HUES48 (cell line): ENCODE data around the gene PCMTD2.

ENCODE experiments used
- H3K27ac ChIP-seq: one replicate; pipeline ENCODE4 v1.7.0; 2013; ENCODE audit warnings: low read depth, low read length, inconsistent platforms
- H3K27me3 ChIP-seq: 2 replicates; pipeline ENCODE4 v1.6.1; 2013; ENCODE audit warnings: mild to moderate bottlenecking, low read length; ENCODE audit not compliant: control insufficient read depth, insufficient read depth
- H3K36me3 ChIP-seq: 2 replicates; pipeline ENCODE4 v1.6.1; 2013; ENCODE audit warnings: low read length; ENCODE audit not compliant: control insufficient read depth, insufficient read depth
- H3K4me1 ChIP-seq: 2 replicates; pipeline ENCODE4 v1.6.1; 2013; ENCODE audit warnings: mild to moderate bottlenecking, low read length; ENCODE audit not compliant: control insufficient read depth, insufficient read depth
- H3K4me3 ChIP-seq: 2 replicates; pipeline ENCODE4 v1.5.1; 2013; ENCODE audit warnings: mild to moderate bottlenecking, low read depth, low read length
- H3K9ac ChIP-seq: 2 replicates; pipeline ENCODE4 v1.6.1; 2013; ENCODE audit warnings: mild to moderate bottlenecking, low read depth, low read length, moderate library complexity
- H3K9me3 ChIP-seq: 2 replicates; pipeline ENCODE4 v1.6.1; 2013; ENCODE audit warnings: low read length; ENCODE audit not compliant: control insufficient read depth, insufficient read depth

Gene PCMTD2

GRCh38 chr20:64216910-64217309, 38.6 kb upstream of the PCMTD2 start:
- Histone ChIP-seq H3K36me3 (no peaks in the 10 kb centered on the region), H3K4me1 (no peaks in the 10 kb centered on the region), H3K27ac (no peak overlapping the region), H3K9ac (no peak overlapping the region), H3K9me3 (no peaks in the 10 kb centered on the region), H3K27me3 (no peaks in the 10 kb centered on the region), H3K4me3 (no peak overlapping the region)

- no peak overlapping the region for H3K9ac ChIP-seq
- H3K36me3 ChIP-seq: no peaks in the 10 kb centered on the region
- no peaks in the 10 kb centered on the region for H3K4me1 ChIP-seq
- H3K27me3 ChIP-seq: no peaks in the 10 kb centered on the region
- no peak overlapping the region for H3K4me3 ChIP-seq
- H3K27ac ChIP-seq: no peak overlapping the region
- H3K9me3 ChIP-seq: no peaks in the 10 kb centered on the region
Observed at GRCh38 chr20:64217539-64218221, 37.9 kb upstream of the PCMTD2 start.

DNA sequence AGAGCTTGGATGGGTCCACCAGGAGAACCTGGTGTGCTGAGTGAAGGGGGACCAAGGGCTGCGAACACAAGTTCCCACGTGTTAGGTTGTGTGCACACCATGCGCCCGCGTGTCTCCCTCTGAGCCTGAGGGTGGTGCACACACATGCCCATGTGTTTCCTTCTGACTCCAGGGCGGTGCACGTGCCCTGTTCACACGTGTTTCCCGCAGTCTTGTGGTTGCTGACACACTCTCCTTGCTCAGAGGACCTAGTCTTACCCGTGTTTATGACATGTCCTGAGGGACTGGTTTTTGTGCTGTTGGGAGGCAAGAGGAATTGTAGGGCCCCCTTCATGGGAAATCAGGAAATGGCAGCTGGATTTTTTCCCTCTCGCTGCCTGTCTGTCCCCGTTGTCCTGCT, 36.3 kb upstream of the PCMTD2 start:
- Histone ChIP-seq H3K36me3 (no peaks in the 10 kb centered on the region), H3K27me3 (no peaks in the 10 kb centered on the region), H3K9me3 (no peaks in the 10 kb centered on the region), H3K9ac (no peak overlapping the region), H3K4me3 (no peak overlapping the region), H3K27ac (no peak overlapping the region), H3K4me1 (peaks cover 12% of the 10 kb centered on the region)

DNA sequence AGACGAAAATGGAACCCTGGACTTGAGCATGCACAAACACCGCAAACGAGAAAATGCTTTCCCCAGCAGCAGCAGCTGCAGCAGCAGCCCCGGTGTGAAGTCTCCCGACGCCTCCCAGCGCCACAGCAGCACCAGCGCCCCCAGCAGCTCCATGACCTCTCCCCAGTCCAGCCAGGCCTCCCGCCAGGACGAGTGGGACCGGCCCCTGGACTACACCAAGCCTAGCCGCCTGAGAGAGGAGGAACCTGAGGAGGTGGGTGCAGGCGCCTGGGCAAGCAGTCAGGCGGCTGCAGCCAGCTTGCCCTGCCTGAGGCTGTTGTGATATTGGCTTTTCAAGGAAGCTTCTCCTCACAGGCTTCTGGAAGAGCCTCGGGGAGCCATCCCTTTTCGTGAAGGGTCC, 35.8 kb upstream of the PCMTD2 start:
- no peak overlapping the region for H3K4me3 ChIP-seq
- no peaks in the 10 kb centered on the region for H3K36me3 ChIP-seq
- peaks cover 13% of the 10 kb centered on the region for H3K4me1 ChIP-seq
- no peak overlapping the region for H3K9ac ChIP-seq
- H3K9me3 ChIP-seq: no peaks in the 10 kb centered on the region
- no peaks in the 10 kb centered on the region for H3K27me3 ChIP-seq
- H3K27ac ChIP-seq: no peak overlapping the region

- Histone ChIP-seq H3K4me3 (no peak overlapping the region), H3K27ac (no peak overlapping the region), H3K9me3 (no peaks in the 10 kb centered on the region), H3K36me3 (no peaks in the 10 kb centered on the region), H3K9ac (no peak overlapping the region), H3K4me1 (peaks cover 13% of the 10 kb centered on the region), H3K27me3 (no peaks in the 10 kb centered on the region)
Observed at GRCh38 chr20:64220420-64220819, 35.1 kb upstream of the PCMTD2 start.

DNA sequence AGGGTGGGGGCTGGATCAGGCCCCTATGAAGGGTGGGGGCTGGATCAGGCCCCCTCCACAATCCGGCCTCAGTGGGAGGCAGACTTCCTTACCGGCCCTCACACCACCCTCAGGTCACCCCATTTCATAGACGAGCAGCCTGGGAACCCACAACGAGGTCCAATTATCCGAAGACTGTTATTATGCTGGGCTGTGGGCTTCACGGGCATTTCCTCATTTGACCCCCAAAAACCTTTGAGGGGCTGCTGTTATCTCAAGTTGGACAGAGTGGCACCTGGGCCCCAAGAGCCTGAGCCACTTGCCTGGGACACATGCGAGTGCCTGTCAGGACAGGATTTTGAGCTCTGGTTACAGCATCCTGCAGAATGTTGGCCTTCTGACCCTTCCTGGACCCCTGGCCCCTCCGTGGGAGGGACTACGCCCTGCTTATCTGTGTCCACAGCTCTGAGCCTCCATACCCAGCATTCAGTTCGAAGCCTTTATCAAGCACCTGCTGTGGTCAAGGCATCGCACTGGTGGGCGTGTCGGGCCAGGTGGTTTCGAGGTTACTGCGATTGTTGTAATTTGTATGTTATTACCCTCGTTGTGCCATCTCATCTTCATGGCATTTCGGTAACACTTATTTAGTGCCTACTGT, 34.5 kb upstream of the PCMTD2 start:
- Histone ChIP-seq H3K27ac (no peak overlapping the region), H3K27me3 (no peaks in the 10 kb centered on the region), H3K4me1 (peaks cover 13% of the 10 kb centered on the region), H3K36me3 (no peaks in the 10 kb centered on the region), H3K9me3 (no peaks in the 10 kb centered on the region), H3K4me3 (no peak overlapping the region), H3K9ac (no peak overlapping the region)

- no peak overlapping the region for H3K9ac ChIP-seq
- H3K4me3 ChIP-seq: no peak overlapping the region
- no peaks in the 10 kb centered on the region for H3K9me3 ChIP-seq
- no peaks in the 10 kb centered on the region for H3K27me3 ChIP-seq
- H3K36me3 ChIP-seq: no peaks in the 10 kb centered on the region
- H3K4me1 ChIP-seq: peaks cover 13% of the 10 kb centered on the region
- H3K27ac ChIP-seq: no peak overlapping the region
Observed at GRCh38 chr20:64222291-64222735, 33.2 kb upstream of the PCMTD2 start.

- no peaks in the 10 kb centered on the region for H3K9me3 ChIP-seq
- no peak overlapping the region for H3K4me3 ChIP-seq
- H3K27me3 ChIP-seq: no peaks in the 10 kb centered on the region
- peaks cover 13% of the 10 kb centered on the region for H3K4me1 ChIP-seq
- no peak overlapping the region for H3K9ac ChIP-seq
- no peaks in the 10 kb centered on the region for H3K36me3 ChIP-seq
- H3K27ac ChIP-seq: no peak overlapping the region
Observed at GRCh38 chr20:64222851-64223525, 32.6 kb upstream of the PCMTD2 start.

GRCh38 chr20:64223526-64224067, 32.0 kb upstream of the PCMTD2 start:
- H3K4me3 ChIP-seq: no peak overlapping the region
- H3K36me3 ChIP-seq: no peaks in the 10 kb centered on the region
- H3K9me3 ChIP-seq: no peaks in the 10 kb centered on the region
- H3K9ac ChIP-seq: no peak overlapping the region
- H3K27me3 ChIP-seq: no peaks in the 10 kb centered on the region
- H3K27ac ChIP-seq: no peak overlapping the region
- H3K4me1 ChIP-seq: peaks cover 13% of the 10 kb centered on the region

GRCh38 chr20:64224351-64225170, 31.0 kb upstream of the PCMTD2 start:
- Histone ChIP-seq H3K4me1 (peaks cover 13% of the 10 kb centered on the region), H3K9ac (no peak overlapping the region), H3K27ac (no peak overlapping the region), H3K9me3 (no peaks in the 10 kb centered on the region), H3K36me3 (no peaks in the 10 kb centered on the region), H3K4me3 (no peak overlapping the region), H3K27me3 (no peaks in the 10 kb centered on the region)
